Hepatocyte (in vitro differentiated cells): ENCODE measurements around the gene UBL3.

ENCODE experiments used
- EZH2 ChIP-seq: fragments of 200-600 bp; sonication (generic); IDR thresholded peaks from 2 replicates; pipeline ENCODE4 v1.6.1; 2016; ENCODE audit warnings: antibody characterized with exemption, mild to moderate bottlenecking, borderline replicate concordance
- TF ChIP-seq, protein P1 (sequence below): fragments of 200-600 bp; sonication (generic); IDR thresholded peaks from 2 replicates; pipeline ENCODE4 v1.5.1; 2016; ENCODE audit warnings: antibody characterized with exemption, mild to moderate bottlenecking; ENCODE audit not compliant: poor library complexity

- TF ChIP-seq, protein P1, sequence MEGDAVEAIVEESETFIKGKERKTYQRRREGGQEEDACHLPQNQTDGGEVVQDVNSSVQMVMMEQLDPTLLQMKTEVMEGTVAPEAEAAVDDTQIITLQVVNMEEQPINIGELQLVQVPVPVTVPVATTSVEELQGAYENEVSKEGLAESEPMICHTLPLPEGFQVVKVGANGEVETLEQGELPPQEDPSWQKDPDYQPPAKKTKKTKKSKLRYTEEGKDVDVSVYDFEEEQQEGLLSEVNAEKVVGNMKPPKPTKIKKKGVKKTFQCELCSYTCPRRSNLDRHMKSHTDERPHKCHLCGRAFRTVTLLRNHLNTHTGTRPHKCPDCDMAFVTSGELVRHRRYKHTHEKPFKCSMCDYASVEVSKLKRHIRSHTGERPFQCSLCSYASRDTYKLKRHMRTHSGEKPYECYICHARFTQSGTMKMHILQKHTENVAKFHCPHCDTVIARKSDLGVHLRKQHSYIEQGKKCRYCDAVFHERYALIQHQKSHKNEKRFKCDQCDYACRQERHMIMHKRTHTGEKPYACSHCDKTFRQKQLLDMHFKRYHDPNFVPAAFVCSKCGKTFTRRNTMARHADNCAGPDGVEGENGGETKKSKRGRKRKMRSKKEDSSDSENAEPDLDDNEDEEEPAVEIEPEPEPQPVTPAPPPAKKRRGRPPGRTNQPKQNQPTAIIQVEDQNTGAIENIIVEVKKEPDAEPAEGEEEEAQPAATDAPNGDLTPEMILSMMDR: no peak
- no peak for TF ChIP-seq EZH2
Observed at GRCh38 chr13:29875646-29876045, 25.2 kb upstream of the UBL3 start.
